Measurements from ENCODE around the gene PLEKHN1.

PLEKHN1 gene

GRCh38 chr1:1004420-1004779, 38.1 kb downstream of the PLEKHN1 start:
- no peak overlapping the region for H3K9ac ChIP-seq (ENCODE audit: low read depth, low read length)
- TF ChIP-seq CTCF (IDR thresholded peaks at IDR 0.05; ENCODE audit: borderline replicate concordance, extremely low read depth, low read length, poor library complexity, severe bottlenecking) (no peak), EZH2 (IDR thresholded peaks at IDR 0.05; ENCODE audit: borderline replicate concordance, low read depth, low read length, severe bottlenecking) (no peak)
- H3K9me3 ChIP-seq (ENCODE audit: insufficient read depth, low read length, severe bottlenecking): no peaks in the 10 kb centered on the region
- peaks cover under 1% of the 10 kb centered on the region; the same call in 1 of the 2 replicates for H3K4me1 ChIP-seq (ENCODE audit: insufficient read depth, low read length)
- no peak overlapping the region for H3K27ac ChIP-seq (ENCODE audit: low read length)
- H3K79me2 ChIP-seq (ENCODE audit: insufficient read depth, low read length): no peaks in the 10 kb centered on the region
- DNase-seq (no peak), ATAC-seq (ENCODE audit: insufficient read depth, low read depth) (no peak)
- H2AFZ ChIP-seq (ENCODE audit: low read depth, low read length): no peak overlapping the region
- no peaks in the 10 kb centered on the region for H3K36me3 ChIP-seq (ENCODE audit: insufficient read depth, low read length)
- H4K20me1 ChIP-seq (ENCODE audit: insufficient read depth, low read length): peaks cover 18% of the 10 kb centered on the region
- H3K27me3 ChIP-seq (ENCODE audit: insufficient read depth, low read length, poor library complexity): peaks cover 48% of the 10 kb centered on the region
- no peak overlapping the region for H3K4me3 ChIP-seq (ENCODE audit: low read depth in 1 of 2, low read length in 2 of 2)
- no peak overlapping the region for H3K4me2 ChIP-seq (ENCODE audit: insufficient read depth, low read length)

GRCh38 chr1:1004780-1005697, 38.8 kb downstream of the PLEKHN1 start:
- Histone ChIP-seq H3K27ac (ENCODE audit: low read length) (no peak overlapping the region), H3K36me3 (ENCODE audit: insufficient read depth, low read length) (no peaks in the 10 kb centered on the region), H2AFZ (ENCODE audit: low read depth, low read length) (no peak overlapping the region), H3K9me3 (ENCODE audit: insufficient read depth, low read length, severe bottlenecking) (no peaks in the 10 kb centered on the region), H3K79me2 (ENCODE audit: insufficient read depth, low read length) (no peaks in the 10 kb centered on the region), H3K4me2 (ENCODE audit: insufficient read depth, low read length) (no peak overlapping the region), H3K4me1 (ENCODE audit: insufficient read depth, low read length) (no peaks in the 10 kb centered on the region), H3K9ac (ENCODE audit: low read depth, low read length) (no peak overlapping the region), H4K20me1 (ENCODE audit: insufficient read depth, low read length) (peaks cover 18% of the 10 kb centered on the region), H3K4me3 (ENCODE audit: low read depth in 1 of 2, low read length in 2 of 2) (no peak overlapping the region), H3K27me3 (ENCODE audit: insufficient read depth, low read length, poor library complexity) (peaks cover 43% of the 10 kb centered on the region)
- peak; percentile 44; the same call in 2 of the 3 replicates for ATAC-seq (ENCODE audit: insufficient read depth, low read depth)
- no peak for DNase-seq
- no peak for TF ChIP-seq CTCF (IDR thresholded peaks at IDR 0.05; ENCODE audit: borderline replicate concordance, extremely low read depth, low read length, poor library complexity, severe bottlenecking)
- TF ChIP-seq EZH2 (IDR thresholded peaks at IDR 0.05; ENCODE audit: borderline replicate concordance, low read depth, low read length, severe bottlenecking): peak; percentile 76

GRCh38 chr1:1005774-1006304, 39.6 kb downstream of the PLEKHN1 start:
- no peak overlapping the region for H3K27ac ChIP-seq (ENCODE audit: low read length)
- H3K4me2 ChIP-seq (ENCODE audit: insufficient read depth, low read length): no peak overlapping the region
- no peak overlapping the region for H3K9ac ChIP-seq (ENCODE audit: low read depth, low read length)
- H3K79me2 ChIP-seq (ENCODE audit: insufficient read depth, low read length): no peaks in the 10 kb centered on the region
- no peaks in the 10 kb centered on the region for H3K36me3 ChIP-seq (ENCODE audit: insufficient read depth, low read length)
- H3K9me3 ChIP-seq (ENCODE audit: insufficient read depth, low read length, severe bottlenecking): no peaks in the 10 kb centered on the region
- DNase-seq (no peak), ATAC-seq (ENCODE audit: insufficient read depth, low read depth) (no peak)
- TF ChIP-seq EZH2 (IDR thresholded peaks at IDR 0.05; ENCODE audit: borderline replicate concordance, low read depth, low read length, severe bottlenecking) (no peak), CTCF (IDR thresholded peaks at IDR 0.05; ENCODE audit: borderline replicate concordance, extremely low read depth, low read length, poor library complexity, severe bottlenecking) (no peak)
- no peak overlapping the region for H2AFZ ChIP-seq (ENCODE audit: low read depth, low read length)
- H3K4me1 ChIP-seq (ENCODE audit: insufficient read depth, low read length): no peaks in the 10 kb centered on the region
- H4K20me1 ChIP-seq (ENCODE audit: insufficient read depth, low read length): peaks cover 12% of the 10 kb centered on the region
- H3K4me3 ChIP-seq (ENCODE audit: low read depth in 1 of 2, low read length in 2 of 2): no peak overlapping the region
- H3K27me3 ChIP-seq (ENCODE audit: insufficient read depth, low read length, poor library complexity): peaks cover 35% of the 10 kb centered on the region
